HepG2 (cell line): ENCODE data around the gene TP53I3. TPM values are rescaled to one million over a fixed set of nuclear protein-coding genes. Genes with fewer than 3 reads are reported as not detected.
A peak's percentile ranks its signal among the peaks of the same experiment; 100 is the strongest.

Source experiments
- ADNP ChIP-seq: sonication (generic); formaldehyde crosslinking; IDR thresholded peaks from 2 replicates; pipeline ENCODE4 v1.4.0; 2020; ENCODE audit warnings: missing genetic modification reagents
- HHEX ChIP-seq: IDR thresholded peaks from 2 replicates; pipeline ENCODE4 v1.6.1; 2016; ENCODE audit warnings: control low read depth
- ISL2 ChIP-seq: sonication (generic); formaldehyde crosslinking; IDR thresholded peaks from 2 replicates; pipeline ENCODE4 v1.5.0; 2020; ENCODE audit warnings: missing genetic modification reagents
- KDM6A ChIP-seq: IDR thresholded peaks from 2 replicates; pipeline ENCODE4 v1.6.1; 2016; ENCODE audit warnings: low read depth
- MTF1 ChIP-seq: sonication (generic); formaldehyde crosslinking; IDR thresholded peaks from 2 replicates; pipeline ENCODE4 v1.5.0; 2020; ENCODE audit warnings: missing genetic modification reagents
- MZF1 ChIP-seq: sonication (generic); formaldehyde crosslinking; IDR thresholded peaks from 2 replicates; pipeline ENCODE4 v1.8.1; 2023; ENCODE audit warnings: mild to moderate bottlenecking, missing genetic modification reagents, borderline replicate concordance
- NR0B2 ChIP-seq: sonication (generic); formaldehyde crosslinking; IDR thresholded peaks from 2 replicates; pipeline ENCODE4 v1.4.0; 2020; ENCODE audit warnings: mild to moderate bottlenecking, missing genetic modification reagents
- POLR2G ChIP-seq: fragments of 200-400 bp; formaldehyde crosslinking; IDR thresholded peaks from 2 replicates; pipeline ENCODE4 v1.6.1; 2018; ENCODE audit warnings: mild to moderate bottlenecking, low read depth, low read length, moderate library complexity
- RBFOX2 ChIP-seq: fragments of 200-400 bp; formaldehyde crosslinking; IDR thresholded peaks from 2 replicates; pipeline ENCODE4 v1.6.1; 2017; ENCODE audit warnings: low read depth, mild to moderate bottlenecking, low read length
- RNF2 ChIP-seq: fragments of 450-650 bp; conservative IDR thresholded peaks from 2 replicates; pipeline ENCODE4 v1.6.1; 2016; ENCODE audit warnings: low read depth
- RORA ChIP-seq: sonication (generic); formaldehyde crosslinking; IDR thresholded peaks from 2 replicates; pipeline ENCODE4 v1.5.0; 2020; ENCODE audit warnings: mild to moderate bottlenecking, missing genetic modification reagents, moderate library complexity
- SMYD3 ChIP-seq: sonication (generic); formaldehyde crosslinking; IDR thresholded peaks from 2 replicates; pipeline ENCODE4 v1.8.1; 2023; ENCODE audit warnings: mild to moderate bottlenecking, missing genetic modification reagents
- SNAPC5 ChIP-seq: sonication (generic); formaldehyde crosslinking; IDR thresholded peaks from 2 replicates; pipeline ENCODE4 v1.8.1; 2023; ENCODE audit warnings: mild to moderate bottlenecking, missing genetic modification reagents, borderline replicate concordance
- TERF1 ChIP-seq: sonication (generic); formaldehyde crosslinking; IDR thresholded peaks from 2 replicates; pipeline ENCODE4 v1.8.0; 2022; ENCODE audit warnings: mild to moderate bottlenecking, missing genetic modification reagents, moderate library complexity
- ZBTB20 ChIP-seq: sonication (generic); formaldehyde crosslinking; IDR thresholded peaks from 2 replicates; pipeline ENCODE4 v1.8.1; 2023; ENCODE audit warnings: missing genetic modification reagents, low read depth, mild to moderate bottlenecking, borderline replicate concordance
- ZFYVE20 ChIP-seq: sonication (generic); formaldehyde crosslinking; IDR thresholded peaks from 2 replicates; pipeline ENCODE4 v1.8.0; 2023; ENCODE audit warnings: low read depth, mild to moderate bottlenecking, moderate library complexity, missing genetic modification reagents, borderline replicate concordance
- ZNF17 ChIP-seq: sonication (generic); formaldehyde crosslinking; IDR thresholded peaks from 2 replicates; pipeline ENCODE4 v1.5.0; 2020; ENCODE audit warnings: mild to moderate bottlenecking, missing genetic modification reagents
- ZNF224 ChIP-seq: sonication (generic); formaldehyde crosslinking; IDR thresholded peaks from 2 replicates; pipeline ENCODE4 v1.5.0; 2020; ENCODE audit warnings: mild to moderate bottlenecking, missing genetic modification reagents
- ZNF790 ChIP-seq: sonication (generic); formaldehyde crosslinking; IDR thresholded peaks from 2 replicates; pipeline ENCODE4 v1.8.0; 2022; ENCODE audit warnings: missing genetic modification reagents, mild to moderate bottlenecking, borderline replicate concordance
- ZSCAN12 ChIP-seq: sonication (generic); formaldehyde crosslinking; IDR thresholded peaks from 2 replicates; pipeline ENCODE4 v1.9.0; 2021; ENCODE audit warnings: mild to moderate bottlenecking, missing genetic modification reagents
- polyA plus RNA-seq, 8 experiments: library from polyadenylated mRNA; depleted of rRNA in 3 of 8; stranded (reverse) in 7 of 8; unstranded in 1 of 8; fragments of >200 nt; fragmentation: Illumina TruSeq in 4 of 8; extraction: Trizol in 4 of 8; gene quantifications; 2 replicates each; pipeline versions ENCODE4 v1.2.1 to v1.2.3, GENCODE V29; 2011 to 2016; ENCODE audit warnings: low read depth in 4 of 8, missing spikeins in 1 of 8, mixed read lengths in 1 of 8; ENCODE audit not compliant: insufficient read depth in 1 of 8
- total RNA-seq, 5 experiments: library from RNA; depleted of rRNA; stranded (reverse); fragments of >200 nt; fragmentation: Illumina TruSeq; extraction: Trizol; gene quantifications; 2 replicates each; pipeline ENCODE4 v1.2.3, GENCODE V29; 2016; ENCODE audit warnings: low read depth in 1 of 5
- TF ChIP-seq, protein P1 (sequence below): IDR thresholded peaks from 2 replicates; pipeline ENCODE4 v1.6.1; 2016; ENCODE audit warnings: low read depth, borderline replicate concordance
- TF ChIP-seq, protein P2 (sequence below): sonication (generic); formaldehyde crosslinking; IDR thresholded peaks from 2 replicates; pipeline ENCODE4 v1.4.0; 2020; ENCODE audit warnings: mild to moderate bottlenecking, missing genetic modification reagents
- TF ChIP-seq, protein P3 (sequence below): sonication (generic); formaldehyde crosslinking; IDR thresholded peaks from 2 replicates; pipeline ENCODE4 v1.5.1; 2020; ENCODE audit warnings: mild to moderate bottlenecking, missing genetic modification reagents

The TP53I3 gene
- total and polyA plus RNA-seq, 2 of the 13 experiments (the other 11 are each of a cell fraction or from before 2014, with no cell fraction given), result 25.0 to 44.1 TPM

DNA sequence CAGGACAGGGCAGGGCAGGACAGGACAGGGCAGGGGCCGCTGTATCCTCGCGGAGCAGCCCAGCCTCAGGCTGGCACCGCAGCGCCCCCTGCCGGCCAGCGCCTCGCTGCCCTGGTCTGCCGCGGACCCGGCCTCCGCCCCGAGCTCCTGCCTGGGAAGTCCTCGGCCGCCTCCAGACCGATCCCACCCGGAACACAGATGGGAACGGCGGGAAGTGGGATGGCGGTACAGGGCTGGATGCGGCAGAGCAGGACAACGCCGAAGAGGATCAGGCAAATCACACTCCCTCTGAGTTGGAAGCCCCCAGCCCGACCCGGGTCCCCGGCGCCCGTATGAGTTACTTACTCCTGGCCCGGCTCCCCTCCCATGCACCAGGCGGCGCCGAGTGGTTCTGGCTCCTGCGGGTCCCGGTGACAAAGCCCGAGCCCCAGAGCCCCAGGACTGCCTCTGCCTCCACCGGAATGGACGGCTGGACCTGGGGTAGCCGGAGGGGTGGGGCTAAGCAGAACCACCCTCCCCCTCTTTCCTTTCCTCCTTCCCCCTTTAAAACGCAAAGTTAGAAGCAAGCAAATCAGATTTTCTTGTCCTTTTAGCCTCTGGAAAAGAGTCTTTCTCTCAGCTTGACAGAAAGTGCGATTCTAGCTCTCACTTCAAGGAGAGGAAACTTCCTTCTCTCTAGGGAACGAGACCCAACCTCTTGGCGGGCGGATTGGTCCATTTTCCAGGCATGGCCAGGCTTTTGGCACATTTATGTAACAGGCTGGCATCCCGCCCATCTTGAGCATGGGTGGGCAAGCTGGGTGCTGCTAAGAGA is at the start of gene TP53I3 (continued):
- TF ChIP-seq TERF1 (CRISPR knock-in tag) (no peak; the same call in 1 of the 2 replicates), POLR2G (peak; percentile 92), SNAPC5 (no peak; the same call in 1 of the 2 replicates), ZNF17 (no peak), RBFOX2 (peak; percentile 92), ISL2 (CRISPR knock-in tag) (peak; percentile 70), MZF1 (no peak), ZNF224 (CRISPR knock-in tag) (peak; percentile 89; the same call in 1 of the 2 replicates), MTF1 (no peak), ZSCAN12 (CRISPR knock-in tag) (no peak), ZFYVE20 (no peak), RNF2 (no peak), HHEX (CRISPR knock-in tag) (no peak), ZNF790 (CRISPR knock-in tag) (peak; percentile 80; the same call in 1 of the 2 replicates), SMYD3 (CRISPR knock-in tag) (peak; percentile 93; the same call in 1 of the 2 replicates), RORA (CRISPR knock-in tag) (no peak), ADNP (CRISPR knock-in tag) (peak; percentile 72; the same call in 1 of the 2 replicates), ZBTB20 (CRISPR knock-in tag) (no peak), NR0B2 (no peak), KDM6A (CRISPR knock-in tag) (no peak)
- TF ChIP-seq, protein P1, sequence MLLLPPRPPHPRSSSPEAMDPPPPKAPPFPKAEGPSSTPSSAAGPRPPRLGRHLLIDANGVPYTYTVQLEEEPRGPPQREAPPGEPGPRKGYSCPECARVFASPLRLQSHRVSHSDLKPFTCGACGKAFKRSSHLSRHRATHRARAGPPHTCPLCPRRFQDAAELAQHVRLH, result peak; percentile 88; the same call in 1 of the 2 replicates
- TF ChIP-seq, protein P2, sequence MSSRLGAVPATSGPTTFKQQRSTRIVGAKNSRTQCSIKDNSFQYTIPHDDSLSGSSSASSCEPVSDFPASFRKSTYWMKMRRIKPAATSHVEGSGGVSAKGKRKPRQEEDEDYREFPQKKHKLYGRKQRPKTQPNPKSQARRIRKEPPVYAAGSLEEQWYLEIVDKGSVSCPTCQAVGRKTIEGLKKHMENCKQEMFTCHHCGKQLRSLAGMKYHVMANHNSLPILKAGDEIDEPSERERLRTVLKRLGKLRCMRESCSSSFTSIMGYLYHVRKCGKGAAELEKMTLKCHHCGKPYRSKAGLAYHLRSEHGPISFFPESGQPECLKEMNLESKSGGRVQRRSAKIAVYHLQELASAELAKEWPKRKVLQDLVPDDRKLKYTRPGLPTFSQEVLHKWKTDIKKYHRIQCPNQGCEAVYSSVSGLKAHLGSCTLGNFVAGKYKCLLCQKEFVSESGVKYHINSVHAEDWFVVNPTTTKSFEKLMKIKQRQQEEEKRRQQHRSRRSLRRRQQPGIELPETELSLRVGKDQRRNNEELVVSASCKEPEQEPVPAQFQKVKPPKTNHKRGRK (CRISPR knock-in tag), result no peak; the same call in 1 of the 2 replicates
- TF ChIP-seq, protein P3, sequence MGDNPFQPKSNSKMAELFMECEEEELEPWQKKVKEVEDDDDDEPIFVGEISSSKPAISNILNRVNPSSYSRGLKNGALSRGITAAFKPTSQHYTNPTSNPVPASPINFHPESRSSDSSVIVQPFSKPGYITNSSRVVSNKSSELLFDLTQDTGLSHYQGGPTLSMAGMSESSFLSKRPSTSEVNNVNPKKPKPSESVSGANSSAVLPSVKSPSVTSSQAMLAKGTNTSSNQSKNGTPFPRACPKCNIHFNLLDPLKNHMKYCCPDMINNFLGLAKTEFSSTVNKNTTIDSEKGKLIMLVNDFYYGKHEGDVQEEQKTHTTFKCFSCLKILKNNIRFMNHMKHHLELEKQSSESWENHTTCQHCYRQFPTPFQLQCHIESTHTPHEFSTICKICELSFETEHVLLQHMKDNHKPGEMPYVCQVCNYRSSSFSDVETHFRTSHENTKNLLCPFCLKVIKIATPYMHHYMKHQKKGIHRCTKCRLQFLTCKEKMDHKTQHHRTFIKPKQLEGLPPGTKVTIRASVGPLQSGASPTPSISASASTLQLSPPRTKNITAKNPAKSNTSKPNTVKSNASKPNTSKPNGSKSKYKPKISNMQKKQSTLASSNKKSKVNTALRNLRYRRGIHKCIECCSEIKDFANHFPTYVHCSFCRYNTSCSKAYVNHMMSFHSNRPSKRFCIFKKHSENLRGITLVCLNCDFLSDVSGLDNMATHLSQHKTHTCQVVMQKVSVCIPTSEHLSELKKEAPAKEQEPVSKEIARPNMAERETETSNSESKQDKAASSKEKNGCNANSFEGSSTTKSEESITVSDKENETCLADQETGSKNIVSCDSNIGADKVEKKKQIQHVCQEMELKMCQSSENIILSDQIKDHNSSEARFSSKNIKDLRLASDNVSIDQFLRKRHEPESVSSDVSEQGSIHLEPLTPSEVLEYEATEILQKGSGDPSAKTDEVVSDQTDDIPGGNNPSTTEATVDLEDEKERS (CRISPR knock-in tag), result no peak; the same call in 1 of the 2 replicates
